HEK293 (cell line): Measurements from ENCODE around the gene KIF26B.

Experiments
- CTCF ChIA-PET: fragments of 350-600 bp; formaldehyde crosslinking; extraction: SDS; loops from one replicate; lab custom pipeline; 2021; ENCODE audit warnings: antibody characterized with exemption; lab: Yijun Ruan, JAX
- POLR2A ChIA-PET: fragments of 300-600 bp; formaldehyde crosslinking; extraction: SDS; loops from one replicate; lab custom pipeline; 2020; ENCODE audit warnings: antibody characterized with exemption, inconsistent platforms; lab: Yijun Ruan, JAX
- H3K27ac ChIP-seq: fragments of 200-500 bp; sonication (Bioruptor generic); 2 replicates; pipeline ENCODE4 v1.5.1; 2014; ENCODE audit warnings: low read depth, low read length, control low read depth, inconsistent platforms; ENCODE audit errors: extremely low read depth
- H3K36me3 ChIP-seq, 2 experiments: fragments of 200-500 bp in 1 of 2; sonication (Bioruptor generic) in 1 of 2; 1 replicate in 1 of 2; 2 replicates in 1 of 2; pipeline ENCODE4 v1.5.1; 2014 to 2017; ENCODE audit warnings: inconsistent platforms in 2 of 2, low read length in 2 of 2; ENCODE audit not compliant: control insufficient read depth in 2 of 2, insufficient read depth in 1 of 2
- H3K4me1 ChIP-seq: fragments of 200-500 bp; sonication (Bioruptor generic); 2 replicates; pipeline ENCODE4 v1.5.1; 2014; ENCODE audit warnings: mild to moderate bottlenecking, low read length, inconsistent platforms; ENCODE audit not compliant: control insufficient read depth, insufficient read depth
- H3K4me3 ChIP-seq: 2 replicates; pipeline ENCODE4 v1.5.1; 2011; ENCODE audit warnings: low read depth, mild to moderate bottlenecking, control low read depth, low read length, moderate library complexity
- H3K9me3 ChIP-seq: fragments of 200-500 bp; sonication (Bioruptor generic); 2 replicates; pipeline ENCODE4 v1.5.1; 2014; ENCODE audit warnings: low read depth, low read length, inconsistent platforms; ENCODE audit not compliant: control insufficient read depth, insufficient read depth
- GLI4 ChIP-seq: fragments of 450-650 bp; formaldehyde crosslinking; IDR thresholded peaks from 2 replicates; pipeline ENCODE4 v1.5.1; 2016; ENCODE audit warnings: missing biosample characterization, missing genetic modification characterization
- GLIS2 ChIP-seq: fragments of 450-650 bp; formaldehyde crosslinking; IDR thresholded peaks from 2 replicates; pipeline ENCODE4 v1.5.1; 2016; ENCODE audit warnings: missing biosample characterization, missing genetic modification characterization
- HOXC10 ChIP-seq: sonication (generic); formaldehyde crosslinking; IDR thresholded peaks from 2 replicates; pipeline ENCODE4 v1.8.1; 2023; ENCODE audit warnings: mild to moderate bottlenecking, missing genetic modification reagents
- KLF16 ChIP-seq: fragments of 450-650 bp; formaldehyde crosslinking; IDR thresholded peaks from 2 replicates; pipeline ENCODE4 v1.5.1; 2017; ENCODE audit warnings: missing biosample characterization, missing genetic modification characterization
- KLF7 ChIP-seq: fragments of 450-650 bp; formaldehyde crosslinking; IDR thresholded peaks from 2 replicates; pipeline ENCODE4 v1.5.1; 2016; ENCODE audit warnings: missing biosample characterization, missing genetic modification characterization, borderline replicate concordance
- KLF8 ChIP-seq: fragments of 450-650 bp; formaldehyde crosslinking; IDR thresholded peaks from 2 replicates; pipeline ENCODE4 v1.5.1; 2016; ENCODE audit warnings: missing biosample characterization, missing genetic modification characterization
- OSR2 ChIP-seq: fragments of 450-650 bp; formaldehyde crosslinking; IDR thresholded peaks from 2 replicates; pipeline ENCODE4 v1.5.1; 2016; ENCODE audit warnings: missing biosample characterization, missing genetic modification characterization
- SP7 ChIP-seq: fragments of 450-650 bp; formaldehyde crosslinking; IDR thresholded peaks from 2 replicates; pipeline ENCODE4 v1.5.1; 2016; ENCODE audit warnings: missing biosample characterization, missing genetic modification characterization
- ZBTB8A ChIP-seq: fragments of 450-650 bp; formaldehyde crosslinking; IDR thresholded peaks from 2 replicates; pipeline ENCODE4 v1.5.1; 2016; ENCODE audit warnings: missing biosample characterization, missing genetic modification characterization
- ZNF133 ChIP-seq: fragments of 450-650 bp; formaldehyde crosslinking; IDR thresholded peaks from 2 replicates; pipeline ENCODE4 v1.5.1; 2016; ENCODE audit warnings: missing biosample characterization, missing genetic modification characterization
- ZNF140 ChIP-seq: fragments of 450-650 bp; formaldehyde crosslinking; IDR thresholded peaks from 2 replicates; pipeline ENCODE4 v1.5.1; 2016; ENCODE audit warnings: missing biosample characterization, missing genetic modification characterization
- ZNF23 ChIP-seq: fragments of 450-650 bp; formaldehyde crosslinking; IDR thresholded peaks from 2 replicates; pipeline ENCODE4 v1.5.1; 2016; ENCODE audit warnings: missing biosample characterization, missing genetic modification characterization, borderline replicate concordance
- ZNF292 ChIP-seq: fragments of 450-650 bp; formaldehyde crosslinking; IDR thresholded peaks from 2 replicates; pipeline ENCODE4 v1.5.1; 2016; ENCODE audit warnings: low read depth, missing biosample characterization, missing genetic modification characterization, borderline replicate concordance
- ZNF311 ChIP-seq: fragments of 450-650 bp; formaldehyde crosslinking; IDR thresholded peaks from 2 replicates; pipeline ENCODE4 v1.5.1; 2017; ENCODE audit warnings: missing biosample characterization, missing genetic modification characterization, borderline replicate concordance
- ZNF521 ChIP-seq: fragments of 450-650 bp; formaldehyde crosslinking; IDR thresholded peaks from 2 replicates; pipeline ENCODE4 v1.5.1; 2017; ENCODE audit warnings: missing biosample characterization, mild to moderate bottlenecking, missing genetic modification characterization
- ZNF530 ChIP-seq: fragments of 450-650 bp; formaldehyde crosslinking; IDR thresholded peaks from 2 replicates; pipeline ENCODE4 v1.5.1; 2016; ENCODE audit warnings: low read depth, missing biosample characterization, missing genetic modification characterization
- ZNF596 ChIP-seq: fragments of 450-650 bp; IDR thresholded peaks from 2 replicates; pipeline ENCODE4 v1.5.0; 2018; ENCODE audit warnings: missing biosample characterization, mild to moderate bottlenecking, missing genetic modification characterization, moderate library complexity
- ZNF776 ChIP-seq: fragments of 450-650 bp; formaldehyde crosslinking; IDR thresholded peaks from 2 replicates; pipeline ENCODE4 v1.5.0; 2017; ENCODE audit warnings: missing biosample characterization, missing genetic modification characterization, borderline replicate concordance
- ZNF791 ChIP-seq: fragments of 450-650 bp; formaldehyde crosslinking; IDR thresholded peaks from 2 replicates; pipeline ENCODE4 v1.5.1; 2016; ENCODE audit warnings: missing biosample characterization, missing genetic modification characterization
- ZXDB ChIP-seq: fragments of 450-650 bp; formaldehyde crosslinking; IDR thresholded peaks from 2 replicates; pipeline ENCODE4 v1.5.1; 2016; ENCODE audit warnings: missing biosample characterization, missing genetic modification characterization
- TF ChIP-seq, protein P1 (sequence below): fragments of 450-650 bp; formaldehyde crosslinking; IDR thresholded peaks from 2 replicates; pipeline ENCODE4 v1.5.1; 2017; ENCODE audit warnings: missing biosample characterization, missing genetic modification characterization
- TF ChIP-seq, protein P2 (sequence below): fragments of 450-650 bp; formaldehyde crosslinking; IDR thresholded peaks from 2 replicates; pipeline ENCODE4 v1.5.1; 2016; ENCODE audit warnings: missing biosample characterization, missing genetic modification characterization
- TF ChIP-seq, protein P3 (sequence below): fragments of 450-650 bp; formaldehyde crosslinking; IDR thresholded peaks from 2 replicates; pipeline ENCODE4 v1.5.1; 2016; ENCODE audit warnings: missing biosample characterization, missing genetic modification characterization
- TF ChIP-seq, protein P4 (sequence below): fragments of 450-650 bp; formaldehyde crosslinking; IDR thresholded peaks from 2 replicates; pipeline ENCODE4 v1.5.1; 2016; ENCODE audit warnings: missing biosample characterization, missing genetic modification characterization
- TF ChIP-seq, protein P5 (sequence below): fragments of 450-650 bp; formaldehyde crosslinking; IDR thresholded peaks from 2 replicates; pipeline ENCODE4 v1.5.1; 2016; ENCODE audit warnings: missing biosample characterization, missing genetic modification characterization
- TF ChIP-seq, protein P6 (sequence below): fragments of 450-650 bp; formaldehyde crosslinking; IDR thresholded peaks from 2 replicates; pipeline ENCODE4 v1.5.1; 2016; ENCODE audit warnings: missing biosample characterization, missing genetic modification characterization

Gene KIF26B

DNA sequence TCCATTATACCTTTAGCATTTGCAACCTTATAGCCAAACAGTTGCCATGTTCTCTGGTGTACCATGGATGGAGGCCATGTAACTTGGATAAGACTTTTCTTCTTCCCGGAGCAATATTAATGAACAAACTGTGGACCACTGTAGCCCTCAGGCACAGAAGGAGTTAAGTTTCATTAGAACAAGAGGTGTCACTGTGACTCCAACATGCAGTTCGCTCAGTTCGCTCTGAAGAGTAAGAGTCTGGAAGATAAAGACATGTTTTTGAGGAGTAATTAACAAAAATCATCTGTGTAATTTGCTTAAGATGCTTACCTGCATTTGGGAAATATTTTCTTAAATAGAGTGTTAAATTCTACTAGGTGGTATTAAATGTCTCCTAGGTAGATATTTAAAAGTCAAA, 4.1 kb downstream of the KIF26B start:
- TF ChIP-seq, protein P1, sequence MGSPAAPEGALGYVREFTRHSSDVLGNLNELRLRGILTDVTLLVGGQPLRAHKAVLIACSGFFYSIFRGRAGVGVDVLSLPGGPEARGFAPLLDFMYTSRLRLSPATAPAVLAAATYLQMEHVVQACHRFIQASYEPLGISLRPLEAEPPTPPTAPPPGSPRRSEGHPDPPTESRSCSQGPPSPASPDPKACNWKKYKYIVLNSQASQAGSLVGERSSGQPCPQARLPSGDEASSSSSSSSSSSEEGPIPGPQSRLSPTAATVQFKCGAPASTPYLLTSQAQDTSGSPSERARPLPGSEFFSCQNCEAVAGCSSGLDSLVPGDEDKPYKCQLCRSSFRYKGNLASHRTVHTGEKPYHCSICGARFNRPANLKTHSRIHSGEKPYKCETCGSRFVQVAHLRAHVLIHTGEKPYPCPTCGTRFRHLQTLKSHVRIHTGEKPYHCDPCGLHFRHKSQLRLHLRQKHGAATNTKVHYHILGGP = no peak
- TF ChIP-seq, protein P2, sequence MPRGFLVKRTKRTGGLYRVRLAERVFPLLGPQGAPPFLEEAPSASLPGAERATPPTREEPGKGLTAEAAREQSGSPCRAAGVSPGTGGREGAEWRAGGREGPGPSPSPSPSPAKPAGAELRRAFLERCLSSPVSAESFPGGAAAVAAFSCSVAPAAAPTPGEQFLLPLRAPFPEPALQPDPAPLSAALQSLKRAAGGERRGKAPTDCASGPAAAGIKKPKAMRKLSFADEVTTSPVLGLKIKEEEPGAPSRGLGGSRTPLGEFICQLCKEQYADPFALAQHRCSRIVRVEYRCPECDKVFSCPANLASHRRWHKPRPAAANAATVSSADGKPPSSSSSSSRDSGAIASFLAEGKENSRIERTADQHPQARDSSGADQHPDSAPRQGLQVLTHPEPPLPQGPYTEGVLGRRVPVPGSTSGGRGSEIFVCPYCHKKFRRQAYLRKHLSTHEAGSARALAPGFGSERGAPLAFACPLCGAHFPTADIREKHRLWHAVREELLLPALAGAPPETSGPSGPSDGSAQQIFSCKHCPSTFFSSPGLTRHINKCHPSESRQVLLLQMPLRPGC (tag by site-specific recombination) = no peak
- TF ChIP-seq ZNF292 (tag by site-specific recombination) = no peak
- TF ChIP-seq ZNF133 = no peak
- TF ChIP-seq KLF8 (tag by site-specific recombination) = no peak
- TF ChIP-seq, protein P3, sequence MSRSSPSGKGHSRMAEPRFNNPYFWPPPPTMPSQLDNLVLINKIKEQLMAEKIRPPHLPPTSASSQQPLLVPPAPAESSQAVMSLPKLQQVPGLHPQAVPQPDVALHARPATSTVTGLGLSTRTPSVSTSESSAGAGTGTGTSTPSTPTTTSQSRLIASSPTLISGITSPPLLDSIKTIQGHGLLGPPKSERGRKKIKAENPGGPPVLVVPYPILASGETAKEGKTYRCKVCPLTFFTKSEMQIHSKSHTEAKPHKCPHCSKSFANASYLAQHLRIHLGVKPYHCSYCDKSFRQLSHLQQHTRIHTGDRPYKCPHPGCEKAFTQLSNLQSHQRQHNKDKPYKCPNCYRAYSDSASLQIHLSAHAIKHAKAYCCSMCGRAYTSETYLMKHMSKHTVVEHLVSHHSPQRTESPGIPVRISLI = no peak
- TF ChIP-seq KLF7 (tag by site-specific recombination) = no peak
- no peak for TF ChIP-seq ZXDB (tag by site-specific recombination)
- TF ChIP-seq ZNF521 (tag by site-specific recombination) = no peak
- no peak for TF ChIP-seq OSR2 (tag by site-specific recombination)
- TF ChIP-seq GLIS2 (tag by site-specific recombination) = no peak
- TF ChIP-seq, protein P4, sequence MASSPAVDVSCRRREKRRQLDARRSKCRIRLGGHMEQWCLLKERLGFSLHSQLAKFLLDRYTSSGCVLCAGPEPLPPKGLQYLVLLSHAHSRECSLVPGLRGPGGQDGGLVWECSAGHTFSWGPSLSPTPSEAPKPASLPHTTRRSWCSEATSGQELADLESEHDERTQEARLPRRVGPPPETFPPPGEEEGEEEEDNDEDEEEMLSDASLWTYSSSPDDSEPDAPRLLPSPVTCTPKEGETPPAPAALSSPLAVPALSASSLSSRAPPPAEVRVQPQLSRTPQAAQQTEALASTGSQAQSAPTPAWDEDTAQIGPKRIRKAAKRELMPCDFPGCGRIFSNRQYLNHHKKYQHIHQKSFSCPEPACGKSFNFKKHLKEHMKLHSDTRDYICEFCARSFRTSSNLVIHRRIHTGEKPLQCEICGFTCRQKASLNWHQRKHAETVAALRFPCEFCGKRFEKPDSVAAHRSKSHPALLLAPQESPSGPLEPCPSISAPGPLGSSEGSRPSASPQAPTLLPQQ (tag by site-specific recombination) = no peak
- TF ChIP-seq ZNF791 = no peak
- TF ChIP-seq ZNF23 = no peak
- no peak for TF ChIP-seq SP7 (tag by site-specific recombination)

DNA sequence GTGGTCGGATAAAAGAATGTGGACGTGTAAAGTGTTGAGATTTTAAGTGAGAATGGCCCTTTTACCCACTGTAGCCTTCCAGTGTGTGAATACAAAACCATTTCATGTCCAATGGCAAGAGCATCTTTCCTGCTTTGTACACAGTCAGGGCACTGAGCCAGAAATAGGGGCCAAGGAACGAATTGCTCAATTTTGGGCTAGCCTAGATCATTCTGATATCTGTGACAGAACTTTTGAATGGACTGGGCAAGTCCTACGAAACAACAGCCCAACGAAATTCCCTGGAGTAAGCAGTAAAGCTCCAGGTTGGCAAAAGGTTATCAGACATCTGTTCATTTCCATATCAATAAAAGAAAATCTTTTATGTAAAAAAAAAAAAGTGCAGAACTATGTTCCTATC, 5.5 kb downstream of the KIF26B start:
- Histone ChIP-seq H3K4me1 (no peaks in the 10 kb centered on the region), H3K4me3 (no peak overlapping the region), H3K27ac (no peak overlapping the region), H3K36me3 (no peaks in the 10 kb centered on the region), H3K9me3 (no peaks in the 10 kb centered on the region)
- ChIA-PET POLR2A (no interaction called here), CTCF (no interaction called here)
- no peak for TF ChIP-seq ZNF596 (tag by site-specific recombination)
- no peak for TF ChIP-seq ZBTB8A
- TF ChIP-seq, protein P5, sequence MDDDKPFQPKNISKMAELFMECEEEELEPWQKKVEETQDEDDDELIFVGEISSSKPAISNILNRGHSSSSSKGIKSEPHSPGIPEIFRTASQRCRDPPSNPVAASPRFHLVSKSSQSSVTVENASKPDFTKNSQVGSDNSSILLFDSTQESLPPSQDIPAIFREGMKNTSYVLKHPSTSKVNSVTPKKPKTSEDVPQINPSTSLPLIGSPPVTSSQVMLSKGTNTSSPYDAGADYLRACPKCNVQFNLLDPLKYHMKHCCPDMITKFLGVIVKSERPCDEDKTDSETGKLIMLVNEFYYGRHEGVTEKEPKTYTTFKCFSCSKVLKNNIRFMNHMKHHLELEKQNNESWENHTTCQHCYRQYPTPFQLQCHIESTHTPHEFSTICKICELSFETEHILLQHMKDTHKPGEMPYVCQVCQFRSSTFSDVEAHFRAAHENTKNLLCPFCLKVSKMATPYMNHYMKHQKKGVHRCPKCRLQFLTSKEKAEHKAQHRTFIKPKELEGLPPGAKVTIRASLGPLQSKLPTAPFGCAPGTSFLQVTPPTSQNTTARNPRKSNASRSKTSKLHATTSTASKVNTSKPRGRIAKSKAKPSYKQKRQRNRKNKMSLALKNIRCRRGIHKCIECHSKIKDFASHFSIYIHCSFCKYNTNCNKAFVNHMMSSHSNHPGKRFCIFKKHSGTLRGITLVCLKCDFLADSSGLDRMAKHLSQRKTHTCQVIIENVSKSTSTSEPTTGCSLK (tag by site-specific recombination) = no peak
- TF ChIP-seq ZNF530 (tag by site-specific recombination) = no peak
- TF ChIP-seq, protein P6, sequence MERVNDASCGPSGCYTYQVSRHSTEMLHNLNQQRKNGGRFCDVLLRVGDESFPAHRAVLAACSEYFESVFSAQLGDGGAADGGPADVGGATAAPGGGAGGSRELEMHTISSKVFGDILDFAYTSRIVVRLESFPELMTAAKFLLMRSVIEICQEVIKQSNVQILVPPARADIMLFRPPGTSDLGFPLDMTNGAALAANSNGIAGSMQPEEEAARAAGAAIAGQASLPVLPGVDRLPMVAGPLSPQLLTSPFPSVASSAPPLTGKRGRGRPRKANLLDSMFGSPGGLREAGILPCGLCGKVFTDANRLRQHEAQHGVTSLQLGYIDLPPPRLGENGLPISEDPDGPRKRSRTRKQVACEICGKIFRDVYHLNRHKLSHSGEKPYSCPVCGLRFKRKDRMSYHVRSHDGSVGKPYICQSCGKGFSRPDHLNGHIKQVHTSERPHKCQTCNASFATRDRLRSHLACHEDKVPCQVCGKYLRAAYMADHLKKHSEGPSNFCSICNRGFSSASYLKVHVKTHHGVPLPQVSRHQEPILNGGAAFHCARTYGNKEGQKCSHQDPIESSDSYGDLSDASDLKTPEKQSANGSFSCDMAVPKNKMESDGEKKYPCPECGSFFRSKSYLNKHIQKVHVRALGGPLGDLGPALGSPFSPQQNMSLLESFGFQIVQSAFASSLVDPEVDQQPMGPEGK = no peak
- no peak for TF ChIP-seq ZNF311
- no peak for TF ChIP-seq ZNF776 (tag by site-specific recombination)
- no peak for TF ChIP-seq ZNF140 (tag by site-specific recombination)
- no peak for TF ChIP-seq KLF16 (tag by site-specific recombination)
- no peak for TF ChIP-seq GLI4
- no peak for TF ChIP-seq HOXC10 (CRISPR knock-in tag)

More for the DNA sequence above, 4.1 kb downstream of the KIF26B start:
- Histone ChIP-seq H3K9me3 (no peaks in the 10 kb centered on the region), H3K4me3 (no peak overlapping the region), H3K4me1 (no peaks in the 10 kb centered on the region; the same call in 1 of the 2 replicates), H3K36me3 (no peaks in the 10 kb centered on the region), H3K27ac (no peak overlapping the region)
- ChIA-PET POLR2A (no interaction called here), CTCF (no interaction called here)
